HG02623 (cell line): Measurements from ENCODE around the gene SLC44A1.

Experiments used
- ATAC-seq: cut with Tn5 transposase; IDR thresholded peaks from one replicate; pipeline ENCODE4 v1.9.1; 2021; ENCODE audit warnings: moderate library complexity; ENCODE audit not compliant: unreplicated experiment

Gene SLC44A1

GRCh38 chr9:105376893-105377292, 132.4 kb downstream of the SLC44A1 start:
- no peak for ATAC-seq

- peak; percentile 95 for ATAC-seq
Observed at GRCh38 chr9:105385381-105385985, 141.0 kb downstream of the SLC44A1 start.

- ATAC-seq = no peak
Observed at GRCh38 chr9:105389796-105390195, 145.3 kb downstream of the SLC44A1 start.

- ATAC-seq = no peak
Observed at GRCh38 chr9:105390871-105391270, 146.4 kb downstream of the SLC44A1 start.

- no peak for ATAC-seq
Observed at GRCh38 chr9:105391288-105391687, 146.8 kb downstream of the SLC44A1 start.

- no peak for ATAC-seq
Observed at GRCh38 chr9:105392531-105392930, 148.1 kb downstream of the SLC44A1 start.

- no peak for ATAC-seq
Observed at GRCh38 chr9:105393576-105394344, 149.3 kb downstream of the SLC44A1 start.

GRCh38 chr9:105396441-105396840, 152.0 kb downstream of the SLC44A1 start:
- ATAC-seq = no peak

- no peak for ATAC-seq
Observed at GRCh38 chr9:105396901-105397300, 152.4 kb downstream of the SLC44A1 start.

GRCh38 chr9:105399117-105399516, 154.7 kb downstream of the SLC44A1 start:
- ATAC-seq = no peak

GRCh38 chr9:105401651-105402050, 157.2 kb downstream of the SLC44A1 start:
- no peak for ATAC-seq

- no peak for ATAC-seq
Observed at GRCh38 chr9:105403552-105404248, 159.2 kb downstream of the SLC44A1 start.

- peak; percentile 94 for ATAC-seq
Observed at GRCh38 chr9:105405514-105406131, 161.2 kb downstream of the SLC44A1 start.

GRCh38 chr9:105406369-105406768, 161.9 kb downstream of the SLC44A1 start:
- ATAC-seq = no peak

- ATAC-seq = no peak
Observed at GRCh38 chr9:105413525-105413924, 169.1 kb downstream of the SLC44A1 start.

- ATAC-seq = peak; percentile 67
Observed at GRCh38 chr9:105414947-105415661, 170.7 kb downstream of the SLC44A1 start.

- ATAC-seq = no peak
Observed at GRCh38 chr9:105415662-105415980, 171.2 kb downstream of the SLC44A1 start.

GRCh38 chr9:105416840-105417239, 172.4 kb downstream of the SLC44A1 start:
- peak; percentile 67 for ATAC-seq

- ATAC-seq = no peak
Observed at GRCh38 chr9:105418588-105419500, 174.4 kb downstream of the SLC44A1 start.
